H1 (cell line): Measurements from ENCODE around the gene CACUL1. TPM values are rescaled to one million over a fixed set of nuclear protein-coding genes. Genes with fewer than 3 reads are reported as not detected.

Experiments used
- CTCF ChIA-PET: fragments of 300-600 bp; sonication (Branson Sonifier 250); formaldehyde crosslinking; loops from one replicate; lab custom pipeline; 2021; ENCODE audit not compliant: partially characterized antibody; lab: Charles Lee
- POLR2A ChIA-PET: fragments of 300-600 bp; sonication (Branson Sonifier 250); formaldehyde crosslinking; loops from one replicate; lab custom pipeline; 2021; ENCODE audit warnings: inconsistent platforms; ENCODE audit not compliant: partially characterized antibody; lab: Charles Lee
- DNase-seq, 2 experiments: peaks; one replicate each; pipeline versions ENCODE4 v3.0.0 to v3.0.0-alpha.2; 2010 to 2022; ENCODE audit warnings: low spot score in 2 of 2, low read depth in 1 of 2, mixed read lengths in 1 of 2
- FAIRE-seq: peaks from 2 replicates; lab custom pipeline; 2011; peaks lifted over from hg19 to GRCh38; lab: Jason Lieb, UNC
- H2AFZ ChIP-seq: 2 replicates; pipeline ENCODE4 v1.8.1; 2012; ENCODE audit warnings: low read length, inconsistent platforms
- H2AK5ac ChIP-seq: 2 replicates; pipeline ENCODE4 v1.6.1; 2013; ENCODE audit warnings: low read depth, low read length
- H2BK120ac ChIP-seq: replicated peaks from 2 replicates; pipeline ENCODE3; 2013; ENCODE audit warnings: low read depth, low read length, inconsistent platforms
- H2BK12ac ChIP-seq: 2 replicates; pipeline ENCODE4 v1.6.1; 2013; ENCODE audit warnings: low read depth, low read length
- H2BK15ac ChIP-seq: 2 replicates; pipeline ENCODE4 v1.6.1; 2013; ENCODE audit warnings: low read length
- H2BK20ac ChIP-seq: 2 replicates; pipeline ENCODE4 v1.6.1; 2013; ENCODE audit warnings: low read length
- H2BK5ac ChIP-seq: 2 replicates; pipeline ENCODE4 v1.6.1; 2013; ENCODE audit warnings: low read depth, low read length
- H3K14ac ChIP-seq: 2 replicates; pipeline ENCODE4 v1.6.1; 2013; ENCODE audit warnings: inconsistent platforms; ENCODE audit not compliant: insufficient read length
- H3K18ac ChIP-seq: 2 replicates; pipeline ENCODE4 v1.6.1; 2013; ENCODE audit warnings: low read length; ENCODE audit errors: extremely low read depth
- H3K23ac ChIP-seq: 2 replicates; pipeline ENCODE4 v1.6.1; 2013; ENCODE audit warnings: inconsistent platforms; ENCODE audit not compliant: insufficient read length
- H3K23me2 ChIP-seq: 2 replicates; pipeline ENCODE4 v1.6.1; 2013; ENCODE audit warnings: low read depth, low read length
- H3K27ac ChIP-seq: 2 replicates; pipeline ENCODE4 v1.6.1; 2011; ENCODE audit warnings: low read depth, low read length, inconsistent platforms
- H3K27me3 ChIP-seq, 4 experiments: replicated peaks in 1 of 4; 1 replicate in 1 of 4; 2 replicates in 3 of 4; pipeline versions ENCODE4 v1.6.1 to v1.8.1; 2011 to 2013; ENCODE audit warnings: low read length in 3 of 4, mild to moderate bottlenecking in 3 of 4, inconsistent platforms in 2 of 4, mixed read lengths in 2 of 4, moderate library complexity in 1 of 4; ENCODE audit not compliant: control insufficient read depth in 3 of 4, insufficient read depth in 3 of 4; ENCODE audit errors: extremely low read depth in 1 of 4
- H3K36me3 ChIP-seq, 4 experiments: 2 replicates each; pipeline versions ENCODE4 v1.6.1 to v1.8.1; 2011 to 2013; ENCODE audit warnings: mild to moderate bottlenecking in 4 of 4, low read length in 3 of 4, moderate library complexity in 2 of 4, control low read depth in 1 of 4, inconsistent platforms in 1 of 4; ENCODE audit not compliant: insufficient read depth in 4 of 4, control insufficient read depth in 2 of 4
- H3K4ac ChIP-seq: replicated peaks from 2 replicates; pipeline ENCODE3; 2013; ENCODE audit warnings: low read length, low read depth, mixed read lengths, inconsistent platforms; ENCODE audit not compliant: insufficient read length
- H3K4me1 ChIP-seq, 4 experiments: replicated peaks in 1 of 4; 1 replicate in 1 of 4; 2 replicates in 3 of 4; pipeline versions ENCODE4 v1.6.1 to v1.8.1; 2011 to 2013; ENCODE audit warnings: low read length in 3 of 4, inconsistent platforms in 2 of 4, mixed read lengths in 1 of 4; ENCODE audit not compliant: insufficient read depth in 4 of 4, control insufficient read depth in 3 of 4
- H3K4me2 ChIP-seq, 2 experiments: 2 replicates each; pipeline versions ENCODE4 v1.6.1 to v1.8.1; 2011 to 2013; ENCODE audit warnings: low read depth in 2 of 2, low read length in 2 of 2, control low read depth in 1 of 2, inconsistent platforms in 1 of 2, mild to moderate bottlenecking in 1 of 2; ENCODE audit not compliant: insufficient read depth in 1 of 2
- H3K4me3 ChIP-seq, 4 experiments: fragments of 200-600, 300-600 bp in 1 of 4; sonication (generic), shearing (Covaris generic), sonication (Bioruptor Twin) in 1 of 4; 2 replicates each; pipeline versions ENCODE4 v1.5.1 to v1.8.1; 2011 to 2016; ENCODE audit warnings: low read length in 4 of 4, low read depth in 3 of 4, control low read depth in 2 of 4, inconsistent platforms in 2 of 4, mild to moderate bottlenecking in 2 of 4, mixed read lengths in 1 of 4, moderate library complexity in 1 of 4; ENCODE audit not compliant: insufficient read depth in 2 of 4; ENCODE audit errors: extremely low read depth in 1 of 4
- H3K56ac ChIP-seq: replicated peaks from 2 replicates; pipeline ENCODE3; 2013; ENCODE audit warnings: low read depth, mild to moderate bottlenecking, mixed read lengths, low read length, inconsistent platforms; ENCODE audit not compliant: insufficient read length
- H3K79me1 ChIP-seq: 2 replicates; pipeline ENCODE4 v1.6.1; 2013; ENCODE audit warnings: low read depth, low read length, control low read depth
- H3K79me2 ChIP-seq, 2 experiments: 2 replicates each; pipeline versions ENCODE4 v1.6.1 to v1.8.1; 2012 to 2013; ENCODE audit warnings: low read length in 2 of 2, mild to moderate bottlenecking in 2 of 2, inconsistent platforms in 1 of 2; ENCODE audit not compliant: insufficient read depth in 2 of 2, control insufficient read depth in 1 of 2
- H3K9ac ChIP-seq, 4 experiments: replicated peaks in 1 of 4; 1 replicate in 1 of 4; 2 replicates in 3 of 4; pipeline versions ENCODE4 v1.6.1 to v1.8.1; 2011 to 2013; ENCODE audit warnings: low read depth in 3 of 4, low read length in 3 of 4, control low read depth in 2 of 4, mild to moderate bottlenecking in 2 of 4, moderate library complexity in 2 of 4, inconsistent platforms in 1 of 4; ENCODE audit errors: extremely low read depth in 1 of 4
- H3K9me3 ChIP-seq, 2 experiments: 2 replicates each; pipeline versions ENCODE4 v1.6.1 to v1.8.1; 2012 to 2013; ENCODE audit warnings: mild to moderate bottlenecking in 2 of 2, moderate library complexity in 2 of 2, control low read depth in 1 of 2, inconsistent platforms in 1 of 2, low read depth in 1 of 2, low read length in 1 of 2, mixed read lengths in 1 of 2; ENCODE audit not compliant: insufficient read depth in 2 of 2
- H4K20me1 ChIP-seq, 2 experiments: replicated peaks in 1 of 2; 2 replicates each; pipeline versions ENCODE3 to v1.8.1; 2011 to 2013; ENCODE audit warnings: inconsistent platforms in 2 of 2, low read length in 2 of 2, mild to moderate bottlenecking in 1 of 2; ENCODE audit not compliant: insufficient read depth in 2 of 2, control insufficient read depth in 1 of 2
- H4K5ac ChIP-seq: 2 replicates; pipeline ENCODE4 v1.6.1; 2013; ENCODE audit warnings: low read length, low read depth, mixed read lengths, inconsistent platforms; ENCODE audit not compliant: insufficient read length
- H4K8ac ChIP-seq: 2 replicates; pipeline ENCODE4 v1.8.0; 2013; ENCODE audit warnings: mild to moderate bottlenecking, moderate library complexity, low read length, inconsistent platforms; ENCODE audit not compliant: insufficient read depth; ENCODE audit errors: extremely low read depth
- H4K91ac ChIP-seq: replicated peaks from 2 replicates; pipeline ENCODE3; 2013; ENCODE audit warnings: low read length, mixed read lengths, inconsistent platforms; ENCODE audit not compliant: insufficient read length
- BACH1 ChIP-seq: IDR thresholded peaks from 2 replicates; pipeline ENCODE4 v1.6.1; 2012; ENCODE audit warnings: low read length, improper control_type of control experiment
- HDAC6 ChIP-seq: IDR thresholded peaks from one replicate; pipeline ENCODE4 v1.7.1; 2012; ENCODE audit warnings: low read depth, mild to moderate bottlenecking, inconsistent platforms, low read length, moderate library complexity
- POU5F1 ChIP-seq: IDR thresholded peaks from 2 replicates; pipeline ENCODE4 v1.6.1; 2011; ENCODE audit warnings: low read depth, mild to moderate bottlenecking, low read length, moderate library complexity
- RNF2 ChIP-seq: fragments of 200-900, 300-1000 bp; sonication (generic); IDR thresholded peaks from 2 replicates; pipeline ENCODE4 v1.7.1; 2016; ENCODE audit warnings: borderline replicate concordance, low read depth, mild to moderate bottlenecking, antibody characterized with exemption, low read length; ENCODE audit not compliant: poor library complexity, severe bottlenecking; ENCODE audit errors: missing control alignments
- SIX5 ChIP-seq: IDR thresholded peaks from 2 replicates; pipeline ENCODE4 v1.6.1; 2011; ENCODE audit warnings: mild to moderate bottlenecking, low read depth, low read length
- SRF ChIP-seq: IDR thresholded peaks from 2 replicates; pipeline ENCODE4 v1.6.1; 2011; ENCODE audit warnings: mild to moderate bottlenecking, low read depth, low read length, moderate library complexity
- SUZ12 ChIP-seq: fragments of 200-600 bp; sonication (generic); IDR thresholded peaks from 2 replicates; pipeline ENCODE4 v1.6.1; 2012; ENCODE audit warnings: mild to moderate bottlenecking, inconsistent platforms, low read length, moderate library complexity, mixed read lengths
- polyA plus RNA-seq, 7 experiments: library from polyadenylated mRNA; depleted of rRNA in 3 of 7; stranded (reverse) in 5 of 7; unstranded in 2 of 7; fragments of >200 nt in 5 of 7; fragments of 200-250 nt in 2 of 7; gene quantifications; 1 replicate in 5 of 7; 2 replicates in 1 of 7; 4 replicates in 1 of 7; pipeline versions ENCODE4 v1.2.1 to v1.2.3, GENCODE V29; 2011 to 2013; ENCODE audit warnings: missing spikeins in 2 of 7, mixed read lengths in 2 of 7
- total RNA-seq: library from RNA; stranded (reverse); fragmentation: NEBNext Ultra II Directional; extraction: Animal tissue kit (Norgen Biotek cat#: 25700); gene quantifications from 2 replicates; pipeline ENCODE4 v1.2.1, GENCODE V29; 2021

Gene CACUL1
- total and polyA plus RNA-seq, 2 of the 8 experiments (the other 6 are each of a cell fraction or from before 2014, with no cell fraction given) = 6.5 to 34.2 TPM

- CTCF ChIA-PET = interaction anchor here (0.9 to 1.0 kb wide), 2 partner anchors 14 to 25 kb away, joined by 3 read pairs; no protein-coding TSS in a partner anchor
- H2BK15ac ChIP-seq = no peak overlapping the region
- no peak overlapping the region for H3K56ac ChIP-seq
- H3K27ac ChIP-seq = no peak overlapping the region; the same call in 1 of the 2 replicates
- H3K79me2 ChIP-seq = no peaks in the 10 kb centered on the region
- no peaks in the 10 kb centered on the region for H3K23me2 ChIP-seq
- no peaks in the 10 kb centered on the region for H3K4me1 ChIP-seq
- no peak overlapping the region for H3K4ac ChIP-seq
- DNase-seq (no peak), FAIRE-seq (no peak)
- no peak overlapping the region for H2AFZ ChIP-seq
- no peaks in the 10 kb centered on the region; the same call in 1 of the 2 replicates for H3K79me1 ChIP-seq
- H4K20me1 ChIP-seq = peaks cover 0 to 1% of the 10 kb centered on the region in 2 experiments
- no peak overlapping the region for H2AK5ac ChIP-seq
- no peaks in the 10 kb centered on the region for H3K9me3 ChIP-seq
- no peak overlapping the region for H3K4me2 ChIP-seq
- no peak overlapping the region for H3K18ac ChIP-seq
- no peak overlapping the region for H2BK5ac ChIP-seq
- H2BK20ac ChIP-seq = no peak overlapping the region
- no peak overlapping the region for H2BK12ac ChIP-seq
- H3K23ac ChIP-seq = no peak overlapping the region
- no peak overlapping the region for H3K14ac ChIP-seq
- no peak overlapping the region for H4K91ac ChIP-seq
- H3K9ac ChIP-seq = no peak overlapping the region
- no peaks in the 10 kb centered on the region for H3K27me3 ChIP-seq
- no peak overlapping the region for H2BK120ac ChIP-seq
- H3K4me3 ChIP-seq = no peak overlapping the region
- H3K36me3 ChIP-seq = peaks cover 2 to 45% (median 14%) of the 10 kb centered on the region in 4 experiments; a peak in 7 of 8 replicates
- H4K8ac ChIP-seq = no peak overlapping the region
- POLR2A ChIA-PET = interaction anchor here (1.5 kb wide), 1 partner anchor 9 kb away, joined by 3 read pairs; no protein-coding TSS in a partner anchor
- H4K5ac ChIP-seq = no peak overlapping the region
- TF ChIP-seq SRF (no peak), SIX5 (no peak), SUZ12 (no peak), BACH1 (no peak), HDAC6 (no peak), POU5F1 (no peak), RNF2 (no peak)
Measured at GRCh38 chr10:118687472-118687871, 67.3 kb downstream of the CACUL1 start.
